DOHH2 (cell line): ENCODE results near the gene PTPRS.

Experiments used
- EZH2phosphoT487 ChIP-seq: fragments of 200-600 bp; sonication (generic); IDR thresholded peaks from 2 replicates; pipeline ENCODE4 v1.6.1; 2017; ENCODE audit warnings: borderline replicate concordance, mild to moderate bottlenecking, antibody characterized with exemption, low read length, moderate library complexity, mixed read lengths
- TF ChIP-seq, protein P1 (sequence below): fragments of 200-600 bp; sonication (generic); IDR thresholded peaks from one replicate; pipeline ENCODE4 v1.5.1; 2014; ENCODE audit warnings: antibody characterized with exemption, mild to moderate bottlenecking, low read depth, low read length; ENCODE audit not compliant: poor library complexity, severe bottlenecking

DNA sequence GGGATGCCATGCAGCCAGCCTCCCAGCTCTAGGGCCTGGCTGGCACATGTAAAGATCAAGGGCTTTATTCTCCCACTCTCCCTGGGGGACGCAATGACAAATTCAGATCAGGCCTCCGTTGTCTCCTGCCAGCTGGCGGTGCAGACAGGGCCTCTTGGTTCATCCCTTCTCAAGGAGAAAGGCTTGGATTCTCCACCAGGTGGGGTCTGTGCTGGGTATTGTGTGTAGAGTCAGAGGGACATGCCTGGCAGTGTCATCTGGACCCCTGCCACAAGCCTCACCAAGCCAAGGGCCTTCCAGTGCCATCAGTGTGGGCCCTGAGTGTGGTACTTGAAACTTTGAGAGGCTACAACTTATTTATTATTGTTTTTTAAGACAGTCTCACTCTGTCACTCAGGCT lies 8.4 kb upstream of the PTPRS start:
- TF ChIP-seq, protein P1, sequence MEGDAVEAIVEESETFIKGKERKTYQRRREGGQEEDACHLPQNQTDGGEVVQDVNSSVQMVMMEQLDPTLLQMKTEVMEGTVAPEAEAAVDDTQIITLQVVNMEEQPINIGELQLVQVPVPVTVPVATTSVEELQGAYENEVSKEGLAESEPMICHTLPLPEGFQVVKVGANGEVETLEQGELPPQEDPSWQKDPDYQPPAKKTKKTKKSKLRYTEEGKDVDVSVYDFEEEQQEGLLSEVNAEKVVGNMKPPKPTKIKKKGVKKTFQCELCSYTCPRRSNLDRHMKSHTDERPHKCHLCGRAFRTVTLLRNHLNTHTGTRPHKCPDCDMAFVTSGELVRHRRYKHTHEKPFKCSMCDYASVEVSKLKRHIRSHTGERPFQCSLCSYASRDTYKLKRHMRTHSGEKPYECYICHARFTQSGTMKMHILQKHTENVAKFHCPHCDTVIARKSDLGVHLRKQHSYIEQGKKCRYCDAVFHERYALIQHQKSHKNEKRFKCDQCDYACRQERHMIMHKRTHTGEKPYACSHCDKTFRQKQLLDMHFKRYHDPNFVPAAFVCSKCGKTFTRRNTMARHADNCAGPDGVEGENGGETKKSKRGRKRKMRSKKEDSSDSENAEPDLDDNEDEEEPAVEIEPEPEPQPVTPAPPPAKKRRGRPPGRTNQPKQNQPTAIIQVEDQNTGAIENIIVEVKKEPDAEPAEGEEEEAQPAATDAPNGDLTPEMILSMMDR = no peak
- TF ChIP-seq EZH2phosphoT487 = no peak
